ENCODE data around the gene RELA. TPM values are rescaled to one million over a fixed set of nuclear protein-coding genes. Genes with fewer than 3 reads are reported as not detected.

Gene RELA
- total RNA-seq (2022; extraction: Qiagen RNA extraction; ENCODE audit: low read depth) = 62.9 to 74.7 TPM (median 72.1 TPM) in 5 replicates

DNA sequence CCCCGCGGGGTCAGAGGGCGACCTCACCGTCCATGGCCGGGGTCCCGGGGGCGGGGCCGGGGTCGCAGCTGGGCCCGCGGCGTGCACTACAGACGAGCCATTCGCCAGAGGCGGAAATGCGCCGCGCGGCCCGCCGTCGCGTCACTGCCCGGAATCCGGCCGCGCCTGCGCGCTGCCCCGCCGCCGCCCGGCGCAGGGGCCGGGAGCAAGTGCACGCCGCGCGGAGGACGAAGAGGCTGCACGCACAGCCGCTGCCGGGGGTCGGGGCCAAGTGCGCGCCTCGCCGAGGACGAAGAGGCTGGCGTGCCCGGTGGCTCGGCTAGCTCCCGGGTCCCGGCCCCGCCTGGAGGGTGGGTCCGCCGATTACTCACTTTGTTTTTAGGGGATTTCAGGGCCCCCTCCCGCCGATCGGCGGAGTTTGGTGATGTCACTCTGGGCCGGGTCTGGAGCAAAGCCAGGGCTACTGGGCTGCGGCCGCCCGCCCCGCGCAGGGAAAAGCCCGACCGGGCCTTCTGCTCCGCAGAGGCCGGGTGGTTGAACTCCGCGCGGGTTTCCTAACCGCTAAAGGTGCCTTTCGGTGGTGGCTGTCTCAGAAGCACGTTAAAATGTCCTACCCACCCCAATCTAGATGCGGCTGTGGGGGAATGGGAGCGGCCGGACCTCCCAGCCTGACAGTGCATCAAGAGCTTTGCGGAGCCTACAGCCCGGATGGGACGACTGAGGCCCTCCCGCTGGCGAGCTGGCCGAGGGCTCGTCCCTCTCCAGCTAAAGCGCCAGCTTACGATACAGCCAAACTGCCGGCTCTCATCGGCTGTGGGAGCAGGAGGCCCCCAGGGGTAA, at the start of gene RELA:
Gene RELA, minus strand, starts transcription at position 118 of the 840 bp plus-strand sequence. Its CDS starts 84 bp downstream, at position 34.

DNA sequence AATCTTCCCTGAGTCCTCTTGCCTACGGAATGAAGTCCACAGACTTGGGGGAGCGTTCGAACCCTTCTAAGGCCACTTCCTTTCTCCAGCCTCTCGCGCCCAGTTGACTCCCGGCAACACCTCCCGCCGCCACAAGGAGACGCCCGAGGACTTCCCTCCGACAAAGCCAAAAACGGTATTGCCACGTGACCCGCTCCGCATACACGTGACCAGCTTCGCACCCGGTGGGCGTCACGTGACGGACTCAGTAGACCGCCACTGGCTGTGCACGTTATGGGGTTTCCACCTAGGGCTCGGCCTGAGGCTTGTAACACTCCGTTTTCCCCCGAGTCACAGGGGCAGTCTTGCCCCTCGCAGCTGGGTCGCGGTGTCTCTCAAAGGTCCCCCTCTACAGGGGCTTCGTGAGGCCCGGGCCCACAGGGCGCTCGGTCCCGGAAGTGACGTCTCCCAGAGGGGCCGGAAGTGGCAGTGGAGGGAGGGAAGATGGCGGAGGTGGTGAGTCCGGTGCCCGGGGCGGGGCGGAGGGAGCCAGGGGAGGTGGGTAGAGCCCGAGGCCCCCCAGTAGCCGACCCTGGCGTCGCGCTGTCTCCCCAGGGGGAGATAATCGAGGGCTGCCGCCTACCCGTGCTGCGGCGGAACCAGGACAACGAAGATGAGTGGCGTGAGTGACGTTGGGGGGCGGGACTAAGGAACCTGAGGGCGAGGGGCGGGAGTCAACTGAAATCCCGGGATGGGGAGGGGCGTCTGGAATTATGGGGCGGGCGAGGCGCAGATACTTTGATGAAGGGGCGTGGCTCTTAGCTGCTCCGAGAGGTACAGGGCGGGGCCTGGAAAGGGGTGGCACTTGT, 49.3 kb upstream of the RELA start, which contains the start of gene KAT5:
Gene KAT5, plus strand, starts transcription at position 468 of the 848 bp plus-strand sequence. Its CDS starts 16 bp downstream, at position 484.

DNA sequence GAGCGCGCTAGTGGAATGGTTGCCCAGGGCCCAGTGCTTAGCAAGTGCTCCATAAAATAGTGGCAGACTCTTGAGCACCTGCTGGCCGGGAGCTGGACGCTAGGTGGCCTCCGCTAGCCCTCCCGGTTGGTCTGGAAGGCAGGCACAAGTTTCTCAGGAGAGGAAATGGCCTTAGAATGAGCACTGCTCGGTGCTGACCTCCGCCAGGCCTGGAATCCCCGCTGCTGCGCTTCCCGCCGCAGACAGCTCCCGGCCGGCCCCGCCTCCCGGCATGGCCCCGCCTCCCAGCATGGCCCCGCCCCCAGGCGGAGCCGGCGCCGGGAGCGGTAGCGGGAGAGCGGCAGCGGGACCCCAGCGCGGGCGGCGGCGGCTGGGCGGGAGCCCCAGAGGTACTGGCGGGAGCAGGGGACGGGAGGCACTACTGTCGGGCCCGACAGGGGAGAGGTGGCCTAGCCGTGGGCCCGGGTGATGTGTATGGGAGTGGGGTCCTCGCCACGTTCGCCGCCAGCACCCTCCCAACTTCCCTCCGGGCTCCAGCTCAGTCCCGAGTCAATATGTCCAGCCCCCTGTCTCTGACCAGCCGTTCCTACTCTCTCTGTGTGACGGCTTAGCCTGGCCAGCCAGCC, 24.8 kb downstream of the RELA start, which contains the start of gene SIPA1:
Gene SIPA1, plus strand, starts transcription at position 308 of the 626 bp plus-strand sequence. CDS start 2,821 bp downstream, outside the sequence.

GRCh38 chr11:65615229-65615949, 47.3 kb downstream of the RELA start, which contains the start of gene PCNX3:
PCNX3 (plus strand) TSS chr11:65615776; CDS start chr11:65616312, 536 bp downstream.

Other genes with a start within 250 kb of the RELA start
- 108 to 253 TPM (median 201 TPM) in 5 replicates for gene NEAT1, start 240.1 kb downstream of the RELA start, total RNA-seq (2022; extraction: Qiagen RNA extraction; ENCODE audit: low read depth)
- gene MALAT1, start 163.9 kb downstream of the RELA start, total RNA-seq (2022; extraction: Qiagen RNA extraction; ENCODE audit: low read depth) = 35.0 to 89.7 TPM (median 73.8 TPM) in 5 replicates
- gene SCYL1, start 137.8 kb downstream of the RELA start, total RNA-seq (2022; extraction: Qiagen RNA extraction; ENCODE audit: low read depth) = 46.9 to 64.2 TPM (median 62.2 TPM) in 5 replicates
- 90.4 to 131 TPM (median 110 TPM) in 5 replicates for gene LTBP3, start 104.6 kb downstream of the RELA start, total RNA-seq (2022; extraction: Qiagen RNA extraction; ENCODE audit: low read depth)
- 65.2 to 81.7 TPM (median 80.6 TPM) in 5 replicates for gene ZNRD2, start 92.4 kb downstream of the RELA start, total RNA-seq (2022; extraction: Qiagen RNA extraction; ENCODE audit: low read depth)
- 29.6 to 51.1 TPM (median 48.0 TPM) in 5 replicates for gene FAM89B, start 90.4 kb downstream of the RELA start, total RNA-seq (2022; extraction: Qiagen RNA extraction; ENCODE audit: low read depth)
- 28.2 to 38.2 TPM (median 34.7 TPM) in 5 replicates for gene EHBP1L1, start 86.9 kb downstream of the RELA start, total RNA-seq (2022; extraction: Qiagen RNA extraction; ENCODE audit: low read depth)
- gene KCNK7, start 67.1 kb downstream of the RELA start, total RNA-seq (2022; extraction: Qiagen RNA extraction; ENCODE audit: low read depth) = 0.29 to 0.82 TPM (median 0.41 TPM) in 5 replicates
- gene MAP3K11, start 48.7 kb downstream of the RELA start, total RNA-seq (2022; extraction: Qiagen RNA extraction; ENCODE audit: low read depth) = 38.9 to 53.5 TPM (median 48.3 TPM) in 5 replicates
- gene PCNX3, start 47.1 kb downstream of the RELA start, total RNA-seq (2022; extraction: Qiagen RNA extraction; ENCODE audit: low read depth) = 26.1 to 36.6 TPM (median 36.0 TPM) in 5 replicates
- gene SIPA1, start 24.8 kb downstream of the RELA start, total RNA-seq (2022; extraction: Qiagen RNA extraction; ENCODE audit: low read depth) = 12.7 to 19.1 TPM (median 17.6 TPM) in 5 replicates
- gene KAT5, start 49.3 kb upstream of the RELA start, total RNA-seq (2022; extraction: Qiagen RNA extraction; ENCODE audit: low read depth) = 40.6 to 53.9 TPM (median 50.3 TPM) in 5 replicates
- 39.2 to 49.6 TPM (median 47.9 TPM) in 5 replicates for gene RNASEH2C, start 57.9 kb upstream of the RELA start, total RNA-seq (2022; extraction: Qiagen RNA extraction; ENCODE audit: low read depth)
- 8.5 to 12.1 TPM (median 10.7 TPM) in 5 replicates for gene AP5B1, start 118.1 kb upstream of the RELA start, total RNA-seq (2022; extraction: Qiagen RNA extraction; ENCODE audit: low read depth)
- gene OVOL1, start 124.1 kb upstream of the RELA start, total RNA-seq (2022; extraction: Qiagen RNA extraction; ENCODE audit: low read depth) = 0.05 to 0.09 TPM (median 0.08 TPM) in 3 of 5 replicates, not detected in the others
- gene SNX32, start 171.0 kb upstream of the RELA start, total RNA-seq (2022; extraction: Qiagen RNA extraction; ENCODE audit: low read depth) = 0.05 to 0.08 TPM (median 0.07 TPM) in 3 of 5 replicates, not detected in the others
- gene CFL1, start 195.3 kb upstream of the RELA start, total RNA-seq (2022; extraction: Qiagen RNA extraction; ENCODE audit: low read depth) = 1,820 to 2,323 TPM (median 2,200 TPM) in 5 replicates
- 20.1 to 33.6 TPM (median 29.6 TPM) in 5 replicates for gene MUS81, start 197.5 kb upstream of the RELA start, total RNA-seq (2022; extraction: Qiagen RNA extraction; ENCODE audit: low read depth)
- gene EFEMP2, start 209.9 kb upstream of the RELA start, total RNA-seq (2022; extraction: Qiagen RNA extraction; ENCODE audit: low read depth) = 0.64 to 1.2 TPM (median 1.1 TPM) in 5 replicates
- gene CTSW, start 216.9 kb upstream of the RELA start, total RNA-seq (2022; extraction: Qiagen RNA extraction; ENCODE audit: low read depth) = 0.09 to 0.10 TPM in 2 of 5 replicates, not detected in the others
- 73.7 to 85.9 TPM (median 84.2 TPM) in 5 replicates for gene FIBP, start 225.6 kb upstream of the RELA start, total RNA-seq (2022; extraction: Qiagen RNA extraction; ENCODE audit: low read depth)
- gene CCDC85B, start 227.8 kb upstream of the RELA start, total RNA-seq (2022; extraction: Qiagen RNA extraction; ENCODE audit: low read depth) = 30.0 to 43.4 TPM (median 41.9 TPM) in 5 replicates
- 125 to 190 TPM (median 143 TPM) in 5 replicates for gene FOSL1, start 237.5 kb upstream of the RELA start, total RNA-seq (2022; extraction: Qiagen RNA extraction; ENCODE audit: low read depth)